Activated T-cell treated with anti-CD3 and anti-CD28 coated beads, Interleukin-2, amount 50 U/mL, for 24 hours (primary cell): ENCODE results near the gene PRDM16.

ENCODE experiments used
- DNase-seq: peaks from one replicate; pipeline ENCODE4 v3.0.0-alpha.2; 2020
- H3K27ac Mint-ChIP-seq: 2 replicates; pipeline ENCODE4 v1.8.0; 2020; ENCODE audit warnings: mild to moderate bottlenecking, mixed read lengths
- H3K27me3 Mint-ChIP-seq: 2 replicates; pipeline ENCODE4 v1.8.0; 2020; ENCODE audit warnings: mixed read lengths
- H3K36me3 Mint-ChIP-seq: 2 replicates; pipeline ENCODE4 v1.8.0; 2020; ENCODE audit warnings: low read depth, mixed read lengths
- H3K4me1 Mint-ChIP-seq: 2 replicates; pipeline ENCODE4 v1.8.0; 2020; ENCODE audit warnings: low read depth, mixed read lengths
- H3K4me3 Mint-ChIP-seq: 2 replicates; pipeline ENCODE4 v1.8.0; 2020; ENCODE audit warnings: mild to moderate bottlenecking, moderate library complexity, mixed read lengths
- H3K9me3 Mint-ChIP-seq: 2 replicates; pipeline ENCODE4 v1.8.0; 2020; ENCODE audit warnings: mixed read lengths

The PRDM16 gene

GRCh38 chr1:3217979-3218679 lies 149.1 kb downstream of the PRDM16 start:
- no peak for DNase-seq
- Mint-ChIP-seq H3K4me1 (no peaks in the 10 kb centered on the region), H3K27me3 (peaks cover 9% of the 10 kb centered on the region), H3K9me3 (no peaks in the 10 kb centered on the region), H3K36me3 (no peaks in the 10 kb centered on the region), H3K27ac (no peak overlapping the region), H3K4me3 (no peak overlapping the region)

GRCh38 chr1:3219005-3219790 lies 150.2 kb downstream of the PRDM16 start:
- H3K9me3 Mint-ChIP-seq = no peaks in the 10 kb centered on the region
- H3K4me1 Mint-ChIP-seq = no peaks in the 10 kb centered on the region
- H3K4me3 Mint-ChIP-seq = no peak overlapping the region
- no peaks in the 10 kb centered on the region for H3K36me3 Mint-ChIP-seq
- no peak overlapping the region for H3K27ac Mint-ChIP-seq
- H3K27me3 Mint-ChIP-seq = peaks cover 9% of the 10 kb centered on the region
- no peak for DNase-seq

GRCh38 chr1:3219791-3220467 lies 150.9 kb downstream of the PRDM16 start:
- H3K4me3 Mint-ChIP-seq = no peak overlapping the region
- H3K27me3 Mint-ChIP-seq = peaks cover 9% of the 10 kb centered on the region
- H3K9me3 Mint-ChIP-seq = no peaks in the 10 kb centered on the region
- no peak overlapping the region for H3K27ac Mint-ChIP-seq
- no peak for DNase-seq
- H3K4me1 Mint-ChIP-seq = no peaks in the 10 kb centered on the region
- H3K36me3 Mint-ChIP-seq = no peaks in the 10 kb centered on the region

GRCh38 chr1:3221112-3222041 lies 152.4 kb downstream of the PRDM16 start:
- no peak for DNase-seq
- Mint-ChIP-seq H3K36me3 (no peaks in the 10 kb centered on the region), H3K4me1 (no peaks in the 10 kb centered on the region), H3K27ac (no peak overlapping the region), H3K27me3 (peaks cover 3% of the 10 kb centered on the region), H3K9me3 (no peaks in the 10 kb centered on the region), H3K4me3 (no peak overlapping the region)

GRCh38 chr1:3222042-3222692 lies 153.2 kb downstream of the PRDM16 start:
- no peak for DNase-seq
- no peaks in the 10 kb centered on the region for H3K4me1 Mint-ChIP-seq
- no peak overlapping the region for H3K27ac Mint-ChIP-seq
- peaks cover 3% of the 10 kb centered on the region for H3K27me3 Mint-ChIP-seq
- no peak overlapping the region for H3K4me3 Mint-ChIP-seq
- H3K36me3 Mint-ChIP-seq = no peaks in the 10 kb centered on the region
- no peaks in the 10 kb centered on the region for H3K9me3 Mint-ChIP-seq

DNA sequence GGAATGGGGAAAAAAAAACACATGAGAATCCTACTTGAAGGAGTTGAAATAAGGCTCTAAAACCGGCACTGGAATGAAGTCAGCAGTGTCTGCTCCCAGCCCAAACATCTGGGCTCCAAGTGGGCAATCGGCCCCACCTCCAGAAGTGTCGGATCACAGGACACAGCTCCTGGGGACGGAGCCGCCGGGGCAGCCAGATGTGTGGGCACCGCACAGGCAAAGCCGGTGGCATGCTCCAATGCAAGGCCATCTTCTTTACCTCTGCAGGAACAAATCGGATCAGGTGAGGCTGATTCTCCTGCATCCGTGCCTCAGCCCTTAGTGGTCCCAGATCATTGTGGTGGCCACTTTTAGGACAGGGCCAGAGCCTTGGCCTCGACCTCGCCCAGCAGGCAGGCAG lies 156.7 kb downstream of the PRDM16 start:
- Mint-ChIP-seq H3K36me3 (no peaks in the 10 kb centered on the region), H3K27ac (no peak overlapping the region), H3K27me3 (peaks cover 4% of the 10 kb centered on the region), H3K9me3 (no peaks in the 10 kb centered on the region), H3K4me1 (no peaks in the 10 kb centered on the region), H3K4me3 (no peak overlapping the region)
- no peak for DNase-seq

- Mint-ChIP-seq H3K4me1 (no peaks in the 10 kb centered on the region), H3K27me3 (peaks cover 4% of the 10 kb centered on the region), H3K36me3 (no peaks in the 10 kb centered on the region), H3K9me3 (no peaks in the 10 kb centered on the region), H3K4me3 (no peak overlapping the region), H3K27ac (no peak overlapping the region)
- no peak for DNase-seq
Observed at GRCh38 chr1:3226191-3226590, 157.2 kb downstream of the PRDM16 start.

DNA sequence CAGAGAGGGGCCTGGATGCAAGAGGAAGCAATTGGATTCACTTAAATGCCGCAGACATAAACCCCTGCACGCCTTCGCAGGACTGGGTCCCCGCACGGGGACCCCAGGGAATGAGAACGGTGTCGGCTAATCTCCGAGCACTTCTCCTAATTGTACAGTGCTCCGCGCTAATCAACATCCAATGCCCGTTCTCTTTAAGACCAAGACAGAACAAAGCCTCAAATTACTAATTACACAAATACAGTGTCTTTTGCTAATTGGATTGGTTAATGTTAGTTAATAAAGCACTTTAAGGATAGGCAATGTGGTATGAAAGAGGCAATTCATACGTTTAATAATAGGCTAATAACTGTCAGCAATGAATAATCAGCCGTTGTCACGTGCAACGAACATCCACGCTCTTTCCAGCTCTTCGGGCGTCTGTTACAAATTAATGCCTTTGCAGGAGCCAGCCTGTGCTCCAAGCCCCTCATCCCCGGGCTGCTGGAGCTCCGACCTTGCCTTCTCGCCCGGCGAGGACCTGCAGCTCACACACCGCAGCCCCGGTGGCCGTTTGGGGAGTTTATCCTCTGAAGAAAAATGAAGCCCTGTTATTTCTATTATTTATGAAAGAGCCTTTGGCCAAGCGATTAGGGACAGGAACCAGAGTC lies 157.8 kb downstream of the PRDM16 start:
- H3K27ac Mint-ChIP-seq = no peak overlapping the region
- no peaks in the 10 kb centered on the region for H3K4me1 Mint-ChIP-seq
- H3K27me3 Mint-ChIP-seq = peaks cover 4% of the 10 kb centered on the region
- H3K9me3 Mint-ChIP-seq = no peaks in the 10 kb centered on the region
- DNase-seq = no peak
- H3K36me3 Mint-ChIP-seq = no peaks in the 10 kb centered on the region
- no peak overlapping the region for H3K4me3 Mint-ChIP-seq

GRCh38 chr1:3227351-3227704 lies 158.3 kb downstream of the PRDM16 start:
- no peak overlapping the region for H3K27ac Mint-ChIP-seq
- no peaks in the 10 kb centered on the region for H3K9me3 Mint-ChIP-seq
- peaks cover 4% of the 10 kb centered on the region for H3K27me3 Mint-ChIP-seq
- no peak for DNase-seq
- H3K4me3 Mint-ChIP-seq = no peak overlapping the region
- H3K4me1 Mint-ChIP-seq = no peaks in the 10 kb centered on the region
- H3K36me3 Mint-ChIP-seq = no peaks in the 10 kb centered on the region

- H3K27ac Mint-ChIP-seq = no peak overlapping the region
- no peaks in the 10 kb centered on the region for H3K9me3 Mint-ChIP-seq
- peaks cover 2% of the 10 kb centered on the region for H3K27me3 Mint-ChIP-seq
- H3K4me3 Mint-ChIP-seq = no peak overlapping the region
- H3K36me3 Mint-ChIP-seq = no peaks in the 10 kb centered on the region
- no peaks in the 10 kb centered on the region for H3K4me1 Mint-ChIP-seq
- DNase-seq = no peak
Observed at GRCh38 chr1:3227893-3228292, 158.9 kb downstream of the PRDM16 start.

- Mint-ChIP-seq H3K27me3 (peaks cover 2% of the 10 kb centered on the region), H3K4me3 (no peak overlapping the region), H3K36me3 (no peaks in the 10 kb centered on the region), H3K4me1 (no peaks in the 10 kb centered on the region), H3K9me3 (no peaks in the 10 kb centered on the region), H3K27ac (no peak overlapping the region)
- no peak for DNase-seq
Observed at GRCh38 chr1:3229081-3229725, 160.2 kb downstream of the PRDM16 start.

- peaks cover 2% of the 10 kb centered on the region for H3K27me3 Mint-ChIP-seq
- H3K9me3 Mint-ChIP-seq = no peaks in the 10 kb centered on the region
- no peak overlapping the region for H3K27ac Mint-ChIP-seq
- no peaks in the 10 kb centered on the region for H3K36me3 Mint-ChIP-seq
- DNase-seq = no peak
- H3K4me3 Mint-ChIP-seq = no peak overlapping the region
- no peaks in the 10 kb centered on the region for H3K4me1 Mint-ChIP-seq
Observed at GRCh38 chr1:3230553-3230952, 161.6 kb downstream of the PRDM16 start.

- Mint-ChIP-seq H3K36me3 (no peaks in the 10 kb centered on the region), H3K9me3 (no peaks in the 10 kb centered on the region), H3K4me3 (no peak overlapping the region), H3K4me1 (no peaks in the 10 kb centered on the region), H3K27me3 (peaks cover 2% of the 10 kb centered on the region), H3K27ac (no peak overlapping the region)
- DNase-seq = no peak
Observed at GRCh38 chr1:3231245-3231644, 162.2 kb downstream of the PRDM16 start.
